Activated CD8-positive, alpha-beta memory T cell treated with anti-CD3 and anti-CD28 coated beads for 48 hours (primary cell): ENCODE data around the gene SCFD2.

Experiments used
- DNase-seq, 3 experiments: peaks; one replicate each; pipeline ENCODE4 v3.0.0-alpha.2; 2020; ENCODE audit warnings: low read depth in 2 of 3, low spot score in 2 of 3

Gene SCFD2

GRCh38 chr4:53118676-53119075 lies 247.2 kb downstream of the SCFD2 start:
- no peak for DNase-seq

DNA sequence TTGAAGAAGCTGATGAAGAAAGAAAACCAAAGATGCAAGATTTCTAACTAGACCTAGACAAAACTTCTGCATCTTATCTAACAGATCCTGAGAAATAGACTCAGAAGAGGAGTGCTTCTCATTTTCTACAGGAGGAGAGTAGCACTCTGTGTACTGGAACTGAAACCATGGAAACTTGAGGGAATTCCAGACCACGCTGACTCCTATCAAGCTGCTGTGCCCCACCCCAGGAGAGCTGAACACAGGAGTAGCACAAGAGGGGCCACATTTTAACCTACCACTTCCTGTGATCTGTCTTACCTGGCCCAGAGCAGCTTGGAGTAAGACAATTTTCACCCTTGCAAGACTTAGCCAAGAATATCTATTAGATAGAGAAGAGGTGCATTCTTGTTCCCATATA lies 248.9 kb downstream of the SCFD2 start:
- DNase-seq, result no peak

DNA sequence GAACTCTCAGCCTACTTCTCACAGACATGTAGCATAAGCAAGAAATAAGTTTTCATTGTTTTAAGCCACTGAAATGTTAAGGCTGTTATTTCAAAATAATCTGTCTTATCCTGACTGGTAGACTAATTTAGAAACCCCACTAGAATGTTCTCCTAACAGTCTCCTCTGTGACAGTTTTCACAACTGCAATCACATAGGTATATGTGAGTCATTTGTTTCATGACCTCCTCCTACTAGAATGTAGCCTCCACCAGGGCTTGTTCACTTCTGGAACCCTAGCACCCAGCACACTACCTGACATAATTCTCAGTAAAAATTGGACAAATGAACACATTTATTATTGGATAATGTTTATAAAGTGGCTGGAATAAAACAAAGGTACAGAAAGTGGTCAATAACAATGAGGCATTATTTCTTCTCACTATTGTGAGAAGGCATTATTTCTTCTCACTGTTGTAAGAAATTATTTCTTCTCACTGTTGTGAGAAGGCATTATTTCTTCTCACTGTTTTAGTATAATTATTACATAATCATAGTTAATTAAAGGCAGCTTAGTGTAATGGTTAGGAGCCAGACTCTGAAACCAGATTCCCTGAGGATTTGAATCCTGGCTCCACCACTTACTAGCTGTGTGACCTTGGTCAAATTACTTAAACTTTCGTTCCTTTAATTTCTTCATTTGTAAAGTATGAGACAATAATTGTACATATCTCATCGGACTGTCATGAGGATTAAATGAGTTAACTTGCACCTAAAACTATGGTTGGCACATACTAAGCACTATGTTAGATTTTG lies 252.2 kb downstream of the SCFD2 start:
- DNase-seq, result no peak

- no peak for DNase-seq
Observed at GRCh38 chr4:53105313-53105712, 260.5 kb downstream of the SCFD2 start.

GRCh38 chr4:53103481-53103880 lies 262.4 kb downstream of the SCFD2 start:
- no peak for DNase-seq

DNA sequence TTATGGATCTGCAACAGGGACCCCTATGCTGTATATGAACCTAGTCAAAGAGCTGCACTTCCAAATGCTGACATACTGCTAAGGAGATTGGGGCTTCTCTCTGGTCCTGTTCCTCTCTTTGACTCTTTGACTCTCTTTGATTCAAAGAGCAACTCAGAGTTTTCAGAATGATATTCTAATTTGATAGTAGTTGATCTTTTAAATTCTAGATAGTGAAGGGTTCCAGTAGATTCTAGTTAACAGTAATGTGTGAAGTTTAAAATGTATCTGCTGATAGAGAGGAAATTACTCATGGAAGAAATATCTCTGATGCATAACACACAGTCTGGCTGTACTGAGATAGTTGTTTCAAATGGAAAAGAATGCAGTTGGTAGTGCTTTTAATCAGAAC lies 264.7 kb downstream of the SCFD2 start:
- DNase-seq, result no peak

- DNase-seq, result no peak
Observed at GRCh38 chr4:53100501-53101190, 265.2 kb downstream of the SCFD2 start.

GRCh38 chr4:53098681-53099121 lies 267.2 kb downstream of the SCFD2 start:
- DNase-seq, result no peak

GRCh38 chr4:53094040-53094439 lies 271.8 kb downstream of the SCFD2 start:
- no peak for DNase-seq

DNA sequence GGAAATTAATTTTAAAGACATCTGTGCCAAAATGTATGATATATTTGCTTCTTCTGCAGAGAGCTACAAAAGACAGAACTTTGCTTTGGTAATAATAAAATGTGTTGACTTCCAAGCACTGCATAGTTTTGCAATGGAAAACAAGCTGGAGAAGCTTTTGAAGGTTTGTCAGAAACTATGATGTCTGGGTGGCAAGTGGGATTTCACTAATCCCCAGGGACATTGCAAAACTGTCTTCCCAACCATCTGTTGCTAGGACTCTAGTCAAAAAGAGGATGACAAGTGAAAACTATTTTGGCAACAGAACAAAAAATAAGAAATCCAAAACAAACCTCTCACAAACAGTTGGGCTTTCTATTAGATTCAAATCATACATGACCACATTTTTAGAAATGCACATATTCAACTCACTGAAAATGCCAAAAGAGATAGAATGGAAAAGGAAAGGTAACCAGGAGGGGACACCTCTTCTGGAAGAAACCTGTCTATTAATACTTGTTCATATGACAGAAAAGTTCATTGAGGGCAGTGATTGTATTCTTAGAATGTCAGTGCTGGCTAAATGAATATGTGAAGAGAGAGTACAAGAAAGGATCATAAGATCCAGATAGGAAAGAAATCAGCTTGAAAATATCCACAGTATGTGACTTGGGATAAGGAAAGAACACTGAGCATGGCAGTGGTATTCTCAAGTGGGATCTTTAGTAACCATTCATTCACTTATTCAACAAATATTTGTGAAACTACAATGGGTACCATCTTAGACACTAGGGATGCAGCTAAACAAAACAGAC lies 275.7 kb downstream of the SCFD2 start:
- DNase-seq, result no peak

GRCh38 chr4:53088152-53088551 lies 277.7 kb downstream of the SCFD2 start:
- DNase-seq, result no peak

DNA sequence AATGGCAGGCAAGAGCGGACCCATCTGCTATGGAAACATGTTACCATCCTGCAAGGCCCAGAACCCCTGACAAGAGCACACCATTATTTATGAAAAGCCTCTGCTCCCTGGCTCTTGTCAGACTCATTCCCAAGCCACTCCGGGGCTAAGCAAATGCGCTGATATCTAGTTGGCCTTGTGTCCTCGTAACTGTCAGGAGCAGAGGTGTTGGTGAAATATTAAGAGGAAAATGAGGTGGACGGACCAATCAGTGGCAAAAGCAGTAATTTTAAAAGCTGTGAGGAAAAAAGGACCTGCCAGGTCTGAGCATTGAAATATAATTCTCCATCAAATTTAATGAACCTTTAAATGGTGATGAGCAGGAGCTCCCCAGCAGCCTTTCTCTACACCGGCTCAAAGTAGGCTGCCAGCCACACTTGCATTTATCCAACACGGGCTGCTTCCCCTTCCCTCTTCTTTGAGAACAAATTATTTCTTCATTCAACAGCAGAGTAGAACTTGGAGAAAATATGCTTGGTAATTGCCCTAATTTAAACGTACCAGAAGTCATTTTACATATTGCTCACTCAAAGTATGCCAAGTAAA lies 289.4 kb downstream of the SCFD2 start:
- no peak for DNase-seq

DNA sequence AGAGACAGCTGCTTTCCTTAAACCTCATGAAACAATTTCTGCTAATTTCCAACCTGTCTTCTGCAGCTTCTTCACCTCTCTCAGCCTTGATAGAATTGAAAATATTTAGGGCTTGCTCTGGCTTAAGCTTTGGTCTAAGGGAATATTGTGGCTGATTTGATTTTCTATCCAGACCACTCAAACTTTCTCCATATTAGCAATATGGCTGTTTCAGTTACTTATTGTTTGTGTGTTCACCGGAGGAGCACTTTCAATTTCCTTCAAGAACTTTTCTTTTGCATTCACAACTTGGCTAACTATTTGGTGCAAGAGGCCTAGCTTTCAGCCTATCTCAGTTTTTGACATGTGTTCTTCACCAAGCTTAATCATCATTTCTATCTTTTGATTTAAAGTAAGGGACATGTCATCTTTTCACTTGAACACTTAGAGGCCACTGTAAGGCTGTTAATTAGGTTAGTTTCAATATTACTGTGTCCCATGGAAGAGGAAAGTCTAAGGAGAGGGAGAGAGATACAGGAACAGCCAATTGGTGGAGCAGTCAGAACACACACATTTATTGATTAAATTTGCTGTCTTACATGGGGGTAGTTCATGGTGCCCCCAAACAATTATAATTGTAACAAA lies 290.6 kb downstream of the SCFD2 start:
- no peak for DNase-seq

DNA sequence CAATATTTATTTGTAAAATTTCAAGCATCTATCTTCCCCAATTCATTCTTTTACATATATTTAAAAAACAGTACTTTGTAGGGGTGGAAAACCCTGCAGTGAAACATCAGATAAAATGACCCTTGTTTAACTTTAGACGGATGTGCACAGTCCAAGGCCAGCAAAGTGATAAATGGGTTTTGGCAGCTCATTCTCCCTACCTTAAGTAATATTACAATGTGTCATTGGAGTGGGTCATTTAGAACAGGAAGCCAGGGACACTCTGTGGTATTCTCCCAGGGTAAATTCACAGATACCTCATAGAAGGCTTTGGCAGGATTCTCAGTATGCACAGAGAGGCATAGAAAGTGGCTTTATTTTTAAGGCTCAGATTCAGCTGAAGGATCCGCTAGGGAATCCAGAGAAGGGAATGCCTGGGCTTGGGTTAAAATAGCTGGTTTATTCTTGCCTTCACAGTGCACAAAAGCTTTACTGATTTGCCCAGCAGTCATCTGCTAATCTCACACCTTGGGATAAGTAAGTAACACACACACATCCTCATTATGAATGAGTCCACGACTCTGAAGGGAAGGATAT lies 297.0 kb downstream of the SCFD2 start:
- no peak for DNase-seq

DNA sequence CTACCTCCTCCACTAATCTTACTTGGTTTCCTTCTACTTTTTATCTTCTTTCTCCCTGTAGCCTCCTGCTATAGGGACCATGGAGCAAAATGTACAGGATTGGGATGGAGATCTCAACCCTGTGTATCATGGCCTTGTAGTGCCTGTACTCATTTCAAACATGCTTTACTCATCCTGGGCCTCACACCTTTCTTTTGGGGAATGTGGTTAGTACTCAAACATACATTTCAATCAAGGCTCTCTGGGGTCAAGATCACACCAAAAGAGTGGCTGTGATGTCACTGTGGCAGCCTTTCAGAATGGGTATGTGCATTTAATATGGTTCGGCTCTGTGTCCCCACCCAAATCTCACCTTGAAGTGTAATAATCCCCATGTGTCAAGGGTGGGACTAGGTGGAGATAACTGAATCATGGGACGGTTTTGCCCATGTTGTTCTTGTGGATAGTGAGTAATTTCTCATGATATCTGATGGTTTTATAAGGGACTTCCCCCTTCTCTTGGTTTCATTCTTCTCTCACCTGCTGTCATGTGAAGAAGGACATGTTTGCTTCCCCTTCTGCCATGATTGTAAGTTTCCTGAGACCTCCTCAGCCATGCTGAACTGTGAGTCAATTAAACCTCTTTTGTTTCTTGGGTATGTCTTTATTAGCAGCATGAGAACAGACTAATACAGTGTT lies 298.6 kb downstream of the SCFD2 start:
- DNase-seq, result no peak

DNA sequence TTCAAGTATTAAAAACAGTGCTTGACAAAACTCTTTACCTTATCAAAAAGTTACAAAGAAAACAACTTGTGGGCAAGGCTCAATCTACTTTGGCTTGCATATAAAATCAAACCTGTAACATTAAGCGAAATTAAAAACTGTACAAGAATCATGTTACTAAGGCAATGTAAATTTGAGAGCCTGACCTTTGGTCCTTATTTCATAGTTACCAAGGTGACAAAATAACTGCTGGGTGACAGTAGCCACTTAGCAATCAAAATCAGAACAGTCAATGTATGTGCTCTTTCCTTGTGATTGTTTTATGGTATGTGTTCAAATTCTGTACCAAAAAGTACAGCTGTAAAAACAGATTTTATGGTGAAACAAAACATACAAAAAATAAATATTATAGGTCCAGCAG lies 299.7 kb downstream of the SCFD2 start:
- no peak for DNase-seq

GRCh38 chr4:53064609-53065008 lies 301.3 kb downstream of the SCFD2 start:
- DNase-seq, result no peak

DNA sequence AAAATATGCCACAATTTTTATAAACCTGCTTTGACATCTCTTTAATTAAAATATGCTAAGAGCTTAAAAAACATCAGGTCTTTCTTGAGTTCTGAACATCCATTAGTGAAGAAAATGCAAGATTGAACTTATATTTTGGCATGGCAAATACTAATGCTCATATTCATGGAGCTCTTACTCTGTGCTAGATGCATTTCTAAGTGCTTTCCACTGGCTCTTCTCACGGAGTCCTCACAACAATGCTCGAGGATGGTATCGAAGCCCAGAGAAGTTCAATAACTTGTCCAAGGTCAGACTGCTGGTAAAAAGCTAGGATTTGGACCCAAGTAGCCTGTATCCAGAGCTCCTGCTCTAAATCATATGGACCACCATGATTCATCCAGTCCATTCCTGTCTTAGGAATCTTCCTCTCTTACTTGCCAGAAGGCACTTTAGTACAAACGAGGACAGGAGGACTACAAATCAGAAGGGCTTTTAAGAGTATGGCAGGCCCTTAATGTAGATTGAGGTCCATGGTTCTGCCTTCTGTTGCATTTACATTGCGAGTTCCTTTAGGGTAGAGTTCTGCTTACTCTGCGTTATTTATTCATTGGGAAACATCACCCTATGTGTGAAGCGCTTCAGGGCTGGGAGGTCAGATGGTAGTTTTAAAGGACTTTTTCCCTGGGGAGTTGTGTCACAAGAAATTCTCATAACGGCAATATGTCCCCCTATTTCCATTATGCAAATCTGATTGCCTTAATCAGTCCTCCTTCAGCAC lies 304.6 kb downstream of the SCFD2 start:
- DNase-seq, result no peak

DNA sequence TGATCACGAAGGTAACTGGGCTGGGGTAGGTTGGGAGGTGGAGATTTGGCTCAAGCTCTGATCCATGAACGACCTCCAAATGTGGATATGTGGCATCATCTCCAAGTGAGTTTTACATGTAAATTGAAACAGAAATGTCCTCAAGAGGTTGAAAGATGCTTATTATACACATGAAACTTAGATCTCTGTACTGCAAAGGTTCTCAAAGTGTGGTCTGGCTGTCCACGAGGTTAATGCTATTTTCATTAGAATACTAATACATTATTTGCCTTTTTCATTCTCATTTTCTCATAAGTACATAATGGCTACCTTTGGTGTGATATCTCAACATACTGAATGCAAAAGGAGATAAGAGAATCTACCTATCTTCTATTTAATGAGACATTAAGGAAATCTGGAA lies 305.6 kb downstream of the SCFD2 start:
- no peak for DNase-seq
